HL-60 (cell line): ENCODE results near the gene CORO1C.

Experiments used
- DNase-seq, 2 experiments: peaks; one replicate each; pipeline ENCODE4 v3.0.0-alpha.2; 2010 to 2020; ENCODE audit warnings: low read depth in 1 of 2, low spot score in 1 of 2
- H3K27ac ChIP-seq: fragments of 250-450 bp; sonication (Bioruptor Pico); replicated peaks from 2 replicates; pipeline ENCODE4 v1.5.1; 2020; ENCODE audit warnings: mild to moderate bottlenecking, moderate library complexity
- H3K27me3 ChIP-seq: fragments of 250-450 bp; sonication (Bioruptor Pico); 2 replicates; pipeline ENCODE4 v1.5.1; 2021; ENCODE audit warnings: mild to moderate bottlenecking, moderate library complexity; ENCODE audit not compliant: insufficient read depth, poor library complexity, severe bottlenecking
- H3K4me3 ChIP-seq: replicated peaks from 2 replicates; pipeline ENCODE4 v1.5.1; 2011; ENCODE audit warnings: mild to moderate bottlenecking, control low read depth, low read length; ENCODE audit not compliant: insufficient read depth
- CTCF ChIP-seq: IDR thresholded peaks from one replicate; pipeline ENCODE4 v1.5.1; 2011; ENCODE audit warnings: low read length, control low read depth, inconsistent platforms; ENCODE audit not compliant: insufficient read depth
- GABPA ChIP-seq: IDR thresholded peaks from 2 replicates; pipeline ENCODE4 v1.6.1; 2012; ENCODE audit warnings: low read depth
- POLR2AphosphoS5 ChIP-seq: IDR thresholded peaks from 2 replicates; pipeline ENCODE4 v1.6.1; 2012; ENCODE audit warnings: low read depth
- REST ChIP-seq: IDR thresholded peaks from 2 replicates; pipeline ENCODE4 v1.6.1; 2012; ENCODE audit warnings: low read depth; ENCODE audit not compliant: insufficient replicate concordance
- SPI1 ChIP-seq: IDR thresholded peaks from 2 replicates; pipeline ENCODE4 v1.6.1; 2012; ENCODE audit warnings: low read depth, mild to moderate bottlenecking, borderline replicate concordance

CORO1C gene

GRCh38 chr12:108702595-108703320, 28.6 kb downstream of the CORO1C start:
- no peaks in the 10 kb centered on the region for H3K27me3 ChIP-seq
- H3K4me3 ChIP-seq, result no peak overlapping the region
- no peak overlapping the region for H3K27ac ChIP-seq
- DNase-seq, result no peak
- no peak for TF ChIP-seq CTCF
- TF ChIP-seq SPI1, result peak; percentile 32; the same call in 1 of the 2 replicates

GRCh38 chr12:108701779-108702441, 29.4 kb downstream of the CORO1C start:
- DNase-seq, result no peak
- Histone ChIP-seq H3K27me3 (no peaks in the 10 kb centered on the region), H3K27ac (no peak overlapping the region), H3K4me3 (no peak overlapping the region)
- TF ChIP-seq POLR2AphosphoS5 (no peak), GABPA (no peak), REST (no peak)

- Histone ChIP-seq H3K27me3 (no peaks in the 10 kb centered on the region), H3K27ac (no peak overlapping the region), H3K4me3 (no peak overlapping the region)
- TF ChIP-seq GABPA (no peak), SPI1 (no peak)
- DNase-seq, result no peak
Measured at GRCh38 chr12:108700833-108701541, 30.3 kb downstream of the CORO1C start.

GRCh38 chr12:108699955-108700563, 31.3 kb downstream of the CORO1C start:
- H3K4me3 ChIP-seq, result no peak overlapping the region
- no peak overlapping the region for H3K27ac ChIP-seq

More at GRCh38 chr12:108699955-108700563, 31.3 kb downstream of the CORO1C start:
- DNase-seq, result no peak
- H3K27me3 ChIP-seq, result no peaks in the 10 kb centered on the region
- no peak for TF ChIP-seq SPI1
- no peak for TF ChIP-seq CTCF
- no peak for TF ChIP-seq POLR2AphosphoS5
- TF ChIP-seq REST, result no peak
- no peak for TF ChIP-seq GABPA
